ENCODE data around the gene KLRF1.

Gene KLRF1

GRCh38 chr12:9868951-9869306, 41.6 kb downstream of the KLRF1 start:
- TF ChIP-seq CTCF (IDR thresholded peaks at IDR 0.05; ENCODE audit: insufficient read depth, low read length) (no peak), GABPA (IDR thresholded peaks at IDR 0.05; ENCODE audit: low read depth) (no peak), REST (IDR thresholded peaks at IDR 0.05; ENCODE audit: insufficient replicate concordance, low read depth) (no peak), SPI1 (IDR thresholded peaks at IDR 0.05; ENCODE audit: borderline replicate concordance, low read depth) (no peak), POLR2AphosphoS5 (IDR thresholded peaks at IDR 0.05; ENCODE audit: low read depth) (no peak)
- Histone ChIP-seq H3K27me3 (ENCODE audit: insufficient read depth, poor library complexity, severe bottlenecking) (no peaks in the 10 kb centered on the region), H3K27ac (replicated peaks) (peak overlapping the region; percentile 64), H3K4me3 (replicated peaks; ENCODE audit: insufficient read depth, low read length) (peak overlapping the region; percentile 41)
- DNase-seq (ENCODE audit: low read depth in 1 of 2, low spot score in 1 of 2): no peak

GRCh38 chr12:9869307-9870161, 42.3 kb downstream of the KLRF1 start, which contains the start of gene CLEC2B:
TSS of gene CLEC2B (minus strand) at chr12:9869354.
- DNase-seq (ENCODE audit: low read depth in 1 of 2, low spot score in 1 of 2): peak; percentile 17 to 47
- Histone ChIP-seq H3K27ac (replicated peaks) (peak within 1 kb of the TSS; percentile 64), H3K27me3 (ENCODE audit: insufficient read depth, poor library complexity, severe bottlenecking) (no peaks in the 10 kb centered on the region), H3K4me3 (replicated peaks; ENCODE audit: insufficient read depth, low read length) (peak within 1 kb of the TSS; percentile 41)
- 0 out of 2 replicates have a peak, but pooled peaks have one; percentile 6 for TF ChIP-seq GABPA (IDR thresholded peaks at IDR 0.05; ENCODE audit: low read depth)
- TF ChIP-seq POLR2AphosphoS5 (IDR thresholded peaks at IDR 0.05; ENCODE audit: low read depth): no peak
- no peak for TF ChIP-seq SPI1 (IDR thresholded peaks at IDR 0.05; ENCODE audit: borderline replicate concordance, low read depth)
- TF ChIP-seq REST (IDR thresholded peaks at IDR 0.05; ENCODE audit: insufficient replicate concordance, low read depth): no peak
- no peak for TF ChIP-seq CTCF (IDR thresholded peaks at IDR 0.05; ENCODE audit: insufficient read depth, low read length)

- H3K27ac ChIP-seq (replicated peaks): peak overlapping the region; percentile 64
- H3K27me3 ChIP-seq (ENCODE audit: insufficient read depth, poor library complexity, severe bottlenecking): no peaks in the 10 kb centered on the region
- DNase-seq (ENCODE audit: low read depth in 1 of 2, low spot score in 1 of 2): no peak
- H3K4me3 ChIP-seq (replicated peaks; ENCODE audit: insufficient read depth, low read length): no peak overlapping the region
- TF ChIP-seq POLR2AphosphoS5 (IDR thresholded peaks at IDR 0.05; ENCODE audit: low read depth) (no peak), GABPA (IDR thresholded peaks at IDR 0.05; ENCODE audit: low read depth) (no peak), CTCF (IDR thresholded peaks at IDR 0.05; ENCODE audit: insufficient read depth, low read length) (no peak), SPI1 (IDR thresholded peaks at IDR 0.05; ENCODE audit: borderline replicate concordance, low read depth) (no peak), REST (IDR thresholded peaks at IDR 0.05; ENCODE audit: insufficient replicate concordance, low read depth) (no peak)
Measured at GRCh38 chr12:9870286-9870866, 43.1 kb downstream of the KLRF1 start.
